Stomach (tissue), 9 donors: ENCODE measurements around the gene SNPH. TPM values are rescaled to one million over a fixed set of nuclear protein-coding genes. Genes with fewer than 3 reads are reported as not detected.

Experiments used
- DNase-seq, 2 donors: peaks; one replicate each; pipeline versions ENCODE4 v3.0.0 to v3.0.0-alpha.2; 2013 to 2019
- H3K27ac ChIP-seq, 5 donors: fragments of 200-600 bp in 4 of 5; sonication (generic) in 4 of 5; one replicate each; pipeline ENCODE4 v1.5.1; 2013 to 2019; ENCODE audit warnings: mild to moderate bottlenecking in 1 of 5, moderate library complexity in 1 of 5
- H3K27me3 ChIP-seq, 3 donors: fragments of 200-600 bp; sonication (generic); one replicate each; pipeline ENCODE4 v1.5.1; 2017 to 2019; ENCODE audit warnings: mixed run types in 1 of 3
- H3K36me3 ChIP-seq, 4 donors: fragments of 200-600 bp; sonication (generic); 1 replicate in 3 of 4; 2 replicates in 1 of 4; pipeline ENCODE4 v1.5.1; 2016 to 2019
- H3K4me1 ChIP-seq, 4 donors: fragments of 200-600 bp; sonication (generic); one replicate each; pipeline ENCODE4 v1.5.1; 2016 to 2019
- H3K4me3 ChIP-seq, 4 donors: fragments of 200-600 bp; sonication (generic) in 3 of 4; one replicate each; pipeline ENCODE4 v1.5.1; 2016 to 2019; ENCODE audit warnings: mild to moderate bottlenecking in 1 of 4
- H3K9me3 ChIP-seq, 4 donors: fragments of 200-600 bp; sonication (generic); one replicate each; pipeline ENCODE4 v1.5.1; 2016 to 2019
- CTCF ChIP-seq, 7 experiments: fragments of 450-650 bp in 4 of 7; fragments of 200-600 bp in 3 of 7; sonication (generic) in 3 of 7; IDR thresholded peaks; one replicate each; pipeline ENCODE4 v1.5.1; 2016 to 2019; ENCODE audit warnings: antibody characterized with exemption in 7 of 7, control low read depth in 2 of 7, mild to moderate bottlenecking in 1 of 7
- EP300 ChIP-seq: sonication (generic); formaldehyde crosslinking; IDR thresholded peaks from one replicate; pipeline ENCODE4 v1.6.1; 2017; ENCODE audit warnings: antibody characterized with exemption
- POLR2A ChIP-seq, 4 donors: fragments of 450-650 bp; IDR thresholded peaks; one replicate each; pipeline ENCODE4 v1.6.1; 2016; ENCODE audit warnings: antibody characterized with exemption in 4 of 4, control low read depth in 2 of 4, mild to moderate bottlenecking in 1 of 4, moderate library complexity in 1 of 4
- POLR2AphosphoS5 ChIP-seq, 3 donors: sonication (generic); formaldehyde crosslinking; IDR thresholded peaks; one replicate each; pipeline ENCODE4 v1.6.1; 2016; ENCODE audit warnings: antibody characterized with exemption in 3 of 3
- WGBS, 5 donors: extraction: QIAGEN DNeasy Blood & Tissue Kit in 3 of 5; methylation state at CpG; one replicate each; pipeline versions ENCODE4 v1.1.5 to v1.1.7; 2013 to 2018; 5-methylcytosine and 5-hydroxymethylcytosine counted together
- intact Hi-C: fragments of 100-400 bp; cut with DNase I; formaldehyde crosslinking; loops from one replicate; pipeline ENCODE4 v1.15.1; 2023; ENCODE audit warnings: low total_unique reads
- polyA plus RNA-seq, 3 donors: library from polyadenylated mRNA; stranded (reverse); fragments of 200-250 nt; gene quantifications; one replicate each; pipeline ENCODE4 v1.2.3, GENCODE V29; 2013
- total RNA-seq, 5 donors: library from RNA; depleted of rRNA; stranded (reverse); fragments of >200 nt; gene quantifications; one replicate each; pipeline versions ENCODE4 v1.1.0 to v1.2.3, GENCODE V29; 2014 to 2016
- donor health status: healthy with polysubstance abuse.
- donor health status: Bipolar disorder and iron deficiency.
- donor health status: healthy.

Gene SNPH
- total and polyA plus RNA-seq, 8 donors: 1.8 to 15.6 (median 3.9) TPM

GRCh38 chr20:1275919-1276318, 9.8 kb downstream of the SNPH start:
- Histone ChIP-seq H3K9me3 (no peaks in the 10 kb centered on the region), H3K36me3 (peaks cover 0 to 4% (median under 1%) of the 10 kb centered on the region in 4 donors), H3K4me3 (no peak overlapping the region), H3K27me3 (no peaks in the 10 kb centered on the region), H3K4me1 (peaks cover 5 to 19% (median 12%) of the 10 kb centered on the region in 4 donors), H3K27ac (no peak overlapping the region)
- DNase-seq: no peak
- TF ChIP-seq POLR2AphosphoS5 (IDR thresholded peaks at IDR 0.05) (no peak), CTCF (IDR thresholded peaks at IDR 0.05) (no peak), EP300 (no peak), POLR2A (IDR thresholded peaks at IDR 0.05) (no peak)
- WGBS, 5 donors: 81 to 100% (median 89%) methylated on average over 1 to 2 of the region's 2 CpGs
- intact Hi-C loops: no loop called here

- Histone ChIP-seq H3K27ac (no peak overlapping the region), H3K27me3 (no peaks in the 10 kb centered on the region), H3K4me1 (peaks cover 14 to 27% (median 20%) of the 10 kb centered on the region in 4 donors), H3K4me3 (no peak overlapping the region), H3K9me3 (no peaks in the 10 kb centered on the region), H3K36me3 (peaks cover 0 to 4% (median 0%) of the 10 kb centered on the region in 4 donors)
- TF ChIP-seq POLR2A (IDR thresholded peaks at IDR 0.05) (no peak), CTCF (IDR thresholded peaks at IDR 0.05) (no peak), EP300 (no peak), POLR2AphosphoS5 (IDR thresholded peaks at IDR 0.05) (no peak)
- DNase-seq: no peak
- intact Hi-C loops: no loop called here
- 86 to 96% (median 96%) methylated on average over 6 to 8 of the region's 8 CpGs for WGBS, 5 donors
These were observed 11.6 kb downstream of the SNPH start for GRCh38 chr20:1277529-1278322.

- peaks cover 15 to 33% (median 22%) of the 10 kb centered on the region in 4 donors for H3K4me1 ChIP-seq
- H3K27me3 ChIP-seq: no peaks in the 10 kb centered on the region
- H3K4me3 ChIP-seq: no peak overlapping the region
- no peak for TF ChIP-seq CTCF (IDR thresholded peaks at IDR 0.05)
- no peak for TF ChIP-seq EP300
- TF ChIP-seq POLR2AphosphoS5 (IDR thresholded peaks at IDR 0.05): no peak
- TF ChIP-seq POLR2A (IDR thresholded peaks at IDR 0.05): no peak
- H3K36me3 ChIP-seq: peaks cover 0 to 4% (median 0%) of the 10 kb centered on the region in 4 donors
- no peaks in the 10 kb centered on the region for H3K9me3 ChIP-seq
- H3K27ac ChIP-seq: no peak overlapping the region
- no peak for DNase-seq
- intact Hi-C loops: no loop called here
- WGBS, 5 donors: 83 to 97% (median 93%) methylated on average over 4 of the region's 4 CpGs
These were observed 12.9 kb downstream of the SNPH start for GRCh38 chr20:1278993-1279392.

- H3K27ac ChIP-seq: peak overlapping the region in 1 of 5 donors; percentile 43
- no peaks in the 10 kb centered on the region for H3K9me3 ChIP-seq
- no peak for DNase-seq
- H3K4me1 ChIP-seq: peaks cover 15 to 35% (median 22%) of the 10 kb centered on the region in 4 donors
- WGBS, 5 donors: 55 to 68% (median 67%) methylated on average over 4 to 6 of the region's 6 CpGs
- no peak for TF ChIP-seq EP300
- no peak for TF ChIP-seq POLR2A (IDR thresholded peaks at IDR 0.05)
- no peak for TF ChIP-seq POLR2AphosphoS5 (IDR thresholded peaks at IDR 0.05)
- TF ChIP-seq CTCF (IDR thresholded peaks at IDR 0.05): no peak
- intact Hi-C loops: no loop called here
- no peaks in the 10 kb centered on the region for H3K27me3 ChIP-seq
- no peak overlapping the region for H3K4me3 ChIP-seq
- H3K36me3 ChIP-seq: peaks cover 0 to 4% (median 0%) of the 10 kb centered on the region in 4 donors
These were observed 14.4 kb downstream of the SNPH start for GRCh38 chr20:1280195-1281102.
